ENCODE measurements around the gene CT55. TPM values are rescaled to one million over a fixed set of nuclear protein-coding genes. Genes with fewer than 3 reads are reported as not detected.
A peak's percentile ranks its signal among the peaks of the same experiment; 100 is the strongest.

The CT55 gene
- total and polyA plus RNA-seq, 2 experiments from 2014 or later: 0.17 TPM; not detected in 1

- WGBS (ENCODE audit: low lambda C conversion rate, missing lambda C conversion rate): 62% methylated on average over 1 of the region's 1 CpG
- H3K36me3 ChIP-seq (replicated peaks; ENCODE audit: insufficient read depth, low read depth): no peaks in the 10 kb centered on the region
- H3K4me1 ChIP-seq (ENCODE audit: insufficient read depth): no peaks in the 10 kb centered on the region
- H3K9me3 ChIP-seq (ENCODE audit: low read depth): no peaks in the 10 kb centered on the region
- no peak overlapping the region for H2AFZ ChIP-seq
- H4K20me1 ChIP-seq (ENCODE audit: insufficient read depth, poor library complexity, severe bottlenecking): no peaks in the 10 kb centered on the region
- H3K27me3 ChIP-seq: no peaks in the 10 kb centered on the region
- no peak for DNase-seq (ENCODE audit: low spot score)
- no peaks in the 10 kb centered on the region for H3K9me2 ChIP-seq (replicated peaks; ENCODE audit: insufficient read depth)
- TF ChIP-seq EZH2 (IDR thresholded peaks at IDR 0.05; ENCODE audit: borderline replicate concordance): no peak
- no peak for TF ChIP-seq EZH2phosphoT487 (IDR thresholded peaks at IDR 0.05; ENCODE audit: low read depth, severe bottlenecking, unreplicated experiment)
- TF ChIP-seq CTCF (IDR thresholded peaks at IDR 0.05; ENCODE audit: poor library complexity): no peak
- H3K79me2 ChIP-seq: no peaks in the 10 kb centered on the region
- no peak overlapping the region for H3K27ac ChIP-seq
- no peak overlapping the region for H3K4me3 ChIP-seq
- no peak overlapping the region for H3K4me2 ChIP-seq
Observed at GRCh38 chrX:135112743-135113142, 58.5 kb downstream of the CT55 start.

GRCh38 chrX:135112096-135112729, 59.0 kb downstream of the CT55 start:
- Histone ChIP-seq H3K4me1 (ENCODE audit: insufficient read depth) (no peaks in the 10 kb centered on the region), H3K36me3 (replicated peaks; ENCODE audit: insufficient read depth, low read depth) (no peaks in the 10 kb centered on the region), H4K20me1 (ENCODE audit: insufficient read depth, poor library complexity, severe bottlenecking) (no peaks in the 10 kb centered on the region), H3K27me3 (no peaks in the 10 kb centered on the region), H3K27ac (no peak overlapping the region), H3K4me2 (no peak overlapping the region), H3K9me2 (replicated peaks; ENCODE audit: insufficient read depth) (no peaks in the 10 kb centered on the region), H3K9me3 (ENCODE audit: low read depth) (no peaks in the 10 kb centered on the region), H3K4me3 (no peak overlapping the region), H2AFZ (no peak overlapping the region), H3K79me2 (no peaks in the 10 kb centered on the region)
- peak; percentile 30 for DNase-seq (ENCODE audit: low spot score)
- WGBS (ENCODE audit: low lambda C conversion rate, missing lambda C conversion rate): 38% methylated on average over 4 of the region's 5 CpGs
- peak; percentile 49 for TF ChIP-seq CTCF (IDR thresholded peaks at IDR 0.05; ENCODE audit: poor library complexity)
- TF ChIP-seq EZH2 (IDR thresholded peaks at IDR 0.05; ENCODE audit: borderline replicate concordance): no peak
- no peak for TF ChIP-seq EZH2phosphoT487 (IDR thresholded peaks at IDR 0.05; ENCODE audit: low read depth, severe bottlenecking, unreplicated experiment)

GRCh38 chrX:135109554-135109953, 61.6 kb downstream of the CT55 start:
- H3K4me2 ChIP-seq: no peak overlapping the region
- 76% methylated on average over 3 of the region's 3 CpGs for WGBS (ENCODE audit: low lambda C conversion rate, missing lambda C conversion rate)
- no peaks in the 10 kb centered on the region for H3K27me3 ChIP-seq
- no peaks in the 10 kb centered on the region for H3K36me3 ChIP-seq (replicated peaks; ENCODE audit: insufficient read depth, low read depth)
- H2AFZ ChIP-seq: no peak overlapping the region
- TF ChIP-seq EZH2phosphoT487 (IDR thresholded peaks at IDR 0.05; ENCODE audit: low read depth, severe bottlenecking, unreplicated experiment) (no peak), CTCF (IDR thresholded peaks at IDR 0.05; ENCODE audit: poor library complexity) (no peak), EZH2 (IDR thresholded peaks at IDR 0.05; ENCODE audit: borderline replicate concordance) (no peak)
- no peaks in the 10 kb centered on the region for H4K20me1 ChIP-seq (ENCODE audit: insufficient read depth, poor library complexity, severe bottlenecking)
- no peak overlapping the region for H3K4me3 ChIP-seq
- no peaks in the 10 kb centered on the region for H3K79me2 ChIP-seq
- no peaks in the 10 kb centered on the region for H3K4me1 ChIP-seq (ENCODE audit: insufficient read depth)
- no peak for DNase-seq (ENCODE audit: low spot score)
- H3K27ac ChIP-seq: no peak overlapping the region
- no peaks in the 10 kb centered on the region for H3K9me3 ChIP-seq (ENCODE audit: low read depth)
- no peaks in the 10 kb centered on the region for H3K9me2 ChIP-seq (replicated peaks; ENCODE audit: insufficient read depth)

Other genes starting within 250 kb of the CT55 start
- 3.2 and 4.4 TPM in 2 replicates for gene SMIM10, start 180.4 kb downstream of the CT55 start, total RNA-seq
- 2.6 and 3.4 TPM in 2 replicates for gene SMIM10, start 180.4 kb downstream of the CT55 start, polyA plus RNA-seq
- gene RTL8B, start 148.9 kb downstream of the CT55 start, total RNA-seq: 9.4 and 11.9 TPM in 2 replicates
- 25.9 and 28.3 TPM in 2 replicates for gene RTL8B, start 148.9 kb downstream of the CT55 start, polyA plus RNA-seq
- 65.9 and 84.2 TPM in 2 replicates for gene RTL8C, start 139.0 kb downstream of the CT55 start, total RNA-seq
- 375 and 384 TPM in 2 replicates for gene RTL8C, start 139.0 kb downstream of the CT55 start, polyA plus RNA-seq
- gene RTL8A, start 119.3 kb downstream of the CT55 start, total RNA-seq: 17.7 and 30.2 TPM in 2 replicates
- gene RTL8A, start 119.3 kb downstream of the CT55 start, polyA plus RNA-seq: 156 and 164 TPM in 2 replicates
- 10.6 and 12.3 TPM in 2 replicates for gene SMIM10L2B, start 72.7 kb downstream of the CT55 start, total RNA-seq
- gene SMIM10L2B, start 72.7 kb downstream of the CT55 start, polyA plus RNA-seq: 14.9 and 16.1 TPM in 2 replicates
- gene ETDB, start 50.9 kb downstream of the CT55 start, total RNA-seq: not detected in 2 replicates
- not detected in 2 replicates for gene ETDB, start 50.9 kb downstream of the CT55 start, polyA plus RNA-seq
- gene ETDA, start 80.7 kb upstream of the CT55 start, total RNA-seq: not detected in 2 replicates
- 0.49 TPM in 1 of 2 replicates, not detected in the other for gene ETDA, start 80.7 kb upstream of the CT55 start, polyA plus RNA-seq
- not detected in 2 replicates for gene ETDC, start 138.1 kb upstream of the CT55 start, total RNA-seq
- not detected in 2 replicates for gene ETDC, start 138.1 kb upstream of the CT55 start, polyA plus RNA-seq
- gene ZNF75D, start 172.7 kb upstream of the CT55 start, total RNA-seq: 8.7 and 8.8 TPM in 2 replicates
- 4.9 and 5.4 TPM in 2 replicates for gene ZNF75D, start 172.7 kb upstream of the CT55 start, polyA plus RNA-seq
- 5.5 and 7.3 TPM in 2 replicates for gene ZNF449, start 173.4 kb upstream of the CT55 start, total RNA-seq
- gene ZNF449, start 173.4 kb upstream of the CT55 start, polyA plus RNA-seq: 4.3 TPM in 2 replicates

All from hepatocyte (in vitro differentiated cells).